Stimulated activated CD4-positive, alpha-beta T cell treated with anti-CD3 and anti-CD28 coated beads, Interleukin-12 subunit alpha, Interleukin-12 subunit beta, amount 100 ng/mL, for 48 hours (primary cell): Measurements from ENCODE around the gene NEB.
A peak's percentile ranks its signal among the peaks of the same experiment; 100 is the strongest.
"Not testable (repeated sequence)": the region's sequence is repeated elsewhere in the genome, so short reads cannot be mapped to it uniquely, and the experiment has no call there.

ENCODE experiments used
- DNase-seq, 3 donors: peaks; one replicate each; pipeline ENCODE4 v3.0.0-alpha.2; 2020; ENCODE audit warnings: low read depth in 2 of 3, low spot score in 1 of 3

Gene NEB

GRCh38 chr2:151698134-151698533 is 36.1 kb downstream of the NEB start:
- not testable (repeated sequence) for DNase-seq

GRCh38 chr2:151695778-151696177 is 38.5 kb downstream of the NEB start:
- no peak for DNase-seq

- no peak for DNase-seq
Measured at GRCh38 chr2:151691631-151692030, 42.6 kb downstream of the NEB start.

GRCh38 chr2:151688719-151689118 is 45.6 kb downstream of the NEB start:
- DNase-seq = no peak

GRCh38 chr2:151682459-151683003 is 51.7 kb downstream of the NEB start:
- DNase-seq = no peak

GRCh38 chr2:151681051-151681450 is 53.2 kb downstream of the NEB start:
- no peak for DNase-seq

- no peak for DNase-seq
Measured at GRCh38 chr2:151679994-151680393, 54.3 kb downstream of the NEB start.

- DNase-seq = no peak
Measured at GRCh38 chr2:151678849-151679248, 55.4 kb downstream of the NEB start.

GRCh38 chr2:151673016-151673415 is 61.3 kb downstream of the NEB start:
- DNase-seq = no peak

- no peak for DNase-seq
Measured at GRCh38 chr2:151672277-151672676, 62.0 kb downstream of the NEB start.

GRCh38 chr2:151670846-151671597 is 63.3 kb downstream of the NEB start:
- no peak for DNase-seq

- no peak for DNase-seq
Measured at GRCh38 chr2:151670346-151670745, 63.9 kb downstream of the NEB start.

- peak in 1 of 3 donors; percentile 1 for DNase-seq
Measured at GRCh38 chr2:151669585-151670081, 64.6 kb downstream of the NEB start.

- DNase-seq = no peak
Measured at GRCh38 chr2:151668737-151669136, 65.5 kb downstream of the NEB start.

- DNase-seq = no peak
Measured at GRCh38 chr2:151665959-151666358, 68.3 kb downstream of the NEB start.

- no peak for DNase-seq
Measured at GRCh38 chr2:151664520-151664919, 69.8 kb downstream of the NEB start.

GRCh38 chr2:151661625-151662024 is 72.7 kb downstream of the NEB start:
- DNase-seq = no peak

GRCh38 chr2:151658081-151658480 is 76.2 kb downstream of the NEB start:
- no peak for DNase-seq

GRCh38 chr2:151657667-151658076 is 76.6 kb downstream of the NEB start:
- DNase-seq = no peak

GRCh38 chr2:151655663-151656398 is 78.4 kb downstream of the NEB start:
- no peak for DNase-seq

GRCh38 chr2:151654891-151655290 is 79.4 kb downstream of the NEB start:
- DNase-seq = no peak

- DNase-seq = no peak
Measured at GRCh38 chr2:151654085-151654484, 80.2 kb downstream of the NEB start.
